Stimulated activated CD8-positive, alpha-beta memory T cell treated with anti-CD3 and anti-CD28 coated beads, Interleukin-12 subunit alpha, Interleukin-12 subunit beta, amount 100 ng/mL, for 24 hours (primary cell): Measurements from ENCODE around the gene ZDHHC4.
A peak's percentile ranks its signal among the peaks of the same experiment; 100 is the strongest.
"Not testable (repeated sequence)": the region's sequence is repeated elsewhere in the genome, so short reads cannot be mapped to it uniquely, and the experiment has no call there.

Source experiments
- DNase-seq: peaks from one replicate; pipeline ENCODE4 v3.0.0-alpha.2; 2020; ENCODE audit errors: extremely low read depth

ZDHHC4 gene

DNA sequence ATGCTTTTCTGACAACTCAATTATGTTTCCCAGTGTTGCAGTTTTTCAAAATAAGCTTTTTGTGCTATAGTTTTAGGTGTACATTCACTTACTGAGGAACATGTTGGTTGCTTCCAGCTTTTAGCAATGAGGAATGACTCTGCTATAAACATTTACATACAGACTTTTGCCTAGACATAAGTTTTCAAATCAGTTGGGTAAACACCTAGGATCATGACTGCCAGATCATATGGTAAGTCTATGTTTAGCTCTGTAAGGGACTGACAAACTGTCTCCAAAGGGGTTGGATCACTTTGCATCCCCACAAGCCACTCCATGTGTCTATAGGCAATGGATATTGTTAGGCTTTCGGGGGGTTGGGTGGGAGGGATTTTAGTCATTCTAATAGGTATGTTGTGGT is 15.1 kb upstream of the ZDHHC4 start:
- DNase-seq: no peak

DNA sequence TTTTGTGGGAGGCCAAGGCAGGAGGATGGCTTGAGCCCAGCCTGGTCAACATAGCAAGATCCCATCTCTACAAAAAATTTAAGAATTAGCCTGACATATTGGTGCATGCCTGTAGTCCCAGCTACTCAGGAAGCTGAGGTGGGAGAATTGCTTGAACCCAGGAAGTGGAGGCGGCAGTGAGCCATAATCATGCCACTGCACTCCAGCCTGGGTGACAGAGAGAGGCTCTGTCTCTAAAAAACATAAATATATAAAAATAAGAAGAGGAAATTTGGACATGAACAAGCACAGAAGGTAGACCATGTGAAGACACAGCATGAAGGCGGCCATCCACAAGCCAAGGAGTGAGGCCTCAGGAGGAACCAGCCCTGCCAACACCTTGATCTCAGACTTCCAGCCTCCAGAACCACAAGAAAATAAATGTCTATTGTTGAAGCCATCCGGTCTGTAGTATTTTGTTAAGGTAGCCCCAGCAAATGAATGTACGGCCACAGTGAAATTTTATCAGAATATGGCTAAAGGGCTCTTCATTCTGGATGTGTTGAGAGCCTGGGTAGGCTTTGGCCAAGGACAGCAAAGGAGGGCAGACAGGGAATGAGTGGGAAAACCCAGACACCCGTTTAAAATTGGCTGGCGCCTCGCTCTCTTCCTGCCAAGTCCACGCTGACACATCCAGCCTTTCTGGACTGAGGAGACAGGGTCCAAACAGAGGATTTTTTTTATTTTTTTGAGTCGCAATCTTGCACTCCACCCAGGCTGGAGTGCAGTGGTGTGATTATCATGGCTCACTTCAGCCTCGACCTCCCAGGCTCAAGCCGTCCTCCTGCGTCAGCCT is 13.1 kb upstream of the ZDHHC4 start:
- no peak for DNase-seq

DNA sequence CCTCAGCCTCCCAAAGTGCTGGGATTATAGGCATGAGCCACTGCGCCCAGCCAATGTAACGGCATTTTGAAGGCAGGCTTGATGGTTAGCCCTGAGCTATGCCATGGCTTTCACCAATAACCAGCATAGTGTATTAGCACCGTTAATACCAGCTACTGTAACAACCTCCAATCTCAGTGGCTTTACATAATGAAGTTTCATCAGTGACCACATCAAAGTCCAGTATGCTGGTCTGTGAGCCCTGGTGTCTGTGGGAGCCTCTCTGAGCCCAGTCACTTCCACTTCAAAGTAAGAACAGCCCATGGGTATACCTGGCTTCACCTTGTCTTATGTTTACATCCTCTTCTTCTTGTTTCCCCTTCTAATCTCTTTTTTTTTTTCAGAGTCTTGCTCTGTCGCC is 11.6 kb upstream of the ZDHHC4 start:
- no peak for DNase-seq

DNA sequence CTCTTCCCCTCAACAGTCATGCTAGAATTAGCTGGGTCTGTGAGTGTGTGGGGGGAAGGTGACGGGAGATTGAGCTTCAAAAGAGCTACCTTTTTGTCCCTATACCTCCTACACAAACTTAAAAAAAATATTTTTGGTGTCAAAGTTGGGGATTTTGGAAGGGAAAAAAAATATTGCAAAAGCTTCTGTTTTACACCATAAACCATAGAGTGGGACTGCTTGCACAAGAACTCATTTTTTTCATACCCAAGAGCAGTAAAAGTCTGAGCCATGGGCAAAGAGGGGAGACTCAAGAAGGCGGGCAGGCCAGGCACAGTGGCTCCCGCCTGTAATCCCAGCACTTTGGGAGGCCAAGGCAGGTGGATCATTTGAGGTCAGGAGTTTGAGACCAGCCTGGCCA is 9.4 kb upstream of the ZDHHC4 start:
- no peak for DNase-seq

DNA sequence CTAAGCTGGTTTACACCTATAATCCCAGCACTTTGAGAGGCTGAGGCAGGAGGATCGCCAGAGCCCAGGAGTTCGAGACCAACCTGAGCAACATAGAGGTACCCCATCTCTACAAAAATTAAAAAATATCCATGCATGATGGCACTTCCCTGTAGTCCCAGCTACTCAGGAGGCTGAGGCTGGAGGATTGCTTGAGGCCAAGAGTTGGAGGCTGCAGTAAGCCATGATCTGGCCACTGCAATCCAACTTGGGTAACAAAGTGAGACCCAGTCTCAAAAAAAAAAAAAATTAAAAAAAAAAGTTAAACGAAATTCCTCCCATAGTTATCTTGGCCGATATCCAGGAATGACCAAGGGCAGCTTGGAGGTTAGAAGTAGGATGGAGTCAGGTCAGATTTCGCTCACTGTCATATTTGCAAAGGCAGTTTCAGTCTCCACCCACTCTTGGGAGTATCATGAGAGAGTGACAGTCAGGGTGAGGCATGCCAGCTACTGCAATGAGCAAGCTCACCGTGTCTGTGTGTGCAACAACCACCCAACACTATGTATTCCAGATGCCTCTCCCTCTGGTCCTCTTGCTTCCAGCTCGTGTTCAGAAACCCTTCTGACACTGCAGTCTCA is 6.0 kb upstream of the ZDHHC4 start:
- DNase-seq: no peak

DNA sequence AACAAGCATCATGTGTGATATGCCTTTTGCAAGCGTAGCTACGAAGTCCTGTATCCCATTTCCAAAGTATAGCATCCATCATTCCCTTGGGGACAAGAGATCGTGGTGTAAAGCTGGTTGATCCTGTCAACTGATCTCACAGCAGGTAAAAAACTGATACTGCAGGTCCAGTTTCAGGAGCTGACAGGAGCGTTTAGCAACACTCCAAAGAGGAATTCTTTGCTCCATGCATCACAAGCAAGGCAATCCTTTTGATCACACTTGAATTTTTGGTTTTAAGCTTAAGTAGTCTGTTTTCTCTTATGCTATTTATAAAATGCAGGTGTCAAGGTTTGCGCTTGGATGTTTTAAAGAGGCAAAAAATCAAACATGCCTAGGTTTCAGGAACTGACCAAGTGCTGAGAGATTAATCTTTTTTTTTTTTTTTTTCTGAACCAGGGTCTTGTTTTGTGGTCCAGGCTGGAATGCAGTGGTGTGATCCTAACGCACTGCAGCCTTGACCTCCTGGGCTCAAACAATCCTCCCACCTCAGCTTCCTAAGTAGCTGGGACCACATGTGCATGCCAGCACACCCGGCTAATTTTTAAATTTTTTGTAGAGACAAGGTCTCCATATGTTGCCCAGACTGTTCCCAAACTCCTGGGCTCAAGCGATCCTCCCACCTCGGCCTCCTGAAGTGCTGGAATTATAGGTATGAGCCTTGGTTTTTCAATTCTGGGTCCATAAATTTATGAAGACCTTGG is 1.8 kb upstream of the ZDHHC4 start:
- no peak for DNase-seq

DNA sequence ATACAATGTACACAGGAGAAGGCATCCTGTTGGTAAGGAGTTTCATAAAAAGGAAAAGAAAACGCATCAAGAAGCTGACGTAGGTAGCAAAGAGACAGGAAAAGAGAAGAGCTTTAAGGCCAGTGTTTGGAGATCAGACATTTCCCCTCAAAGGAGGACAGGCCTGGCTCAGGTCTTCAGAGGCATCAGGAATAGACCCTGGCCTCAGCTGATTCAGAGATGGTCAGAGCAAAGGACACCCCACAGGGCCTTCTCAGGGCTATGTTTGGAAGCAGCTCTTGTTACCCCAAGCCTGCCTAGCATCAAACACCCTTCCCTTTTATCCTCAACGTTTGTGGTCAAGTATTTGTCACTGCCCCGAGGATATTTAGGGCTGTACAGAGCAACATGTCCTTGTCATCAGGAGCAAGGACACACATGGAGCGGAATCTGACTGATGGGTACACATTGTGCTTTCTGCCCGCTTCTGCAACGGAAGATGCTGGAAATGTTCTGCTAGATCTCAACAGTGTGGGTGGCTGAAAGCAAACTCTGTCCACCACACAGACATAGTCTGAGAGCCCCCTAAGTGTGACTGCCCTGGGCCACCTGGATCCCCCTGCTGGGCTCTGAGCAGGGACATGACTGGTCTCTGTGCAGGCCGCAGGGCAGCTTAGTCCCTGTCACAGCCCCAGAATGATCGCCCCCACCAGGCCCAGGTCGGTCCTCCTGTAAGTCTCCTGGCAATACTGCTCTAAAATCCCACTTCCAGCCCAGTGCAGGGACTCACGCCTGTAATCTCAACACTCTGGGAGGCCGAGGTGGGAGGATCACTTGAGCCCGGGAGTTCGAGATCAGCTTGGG is 1.0 kb upstream of the ZDHHC4 start:
- no peak for DNase-seq

DNA sequence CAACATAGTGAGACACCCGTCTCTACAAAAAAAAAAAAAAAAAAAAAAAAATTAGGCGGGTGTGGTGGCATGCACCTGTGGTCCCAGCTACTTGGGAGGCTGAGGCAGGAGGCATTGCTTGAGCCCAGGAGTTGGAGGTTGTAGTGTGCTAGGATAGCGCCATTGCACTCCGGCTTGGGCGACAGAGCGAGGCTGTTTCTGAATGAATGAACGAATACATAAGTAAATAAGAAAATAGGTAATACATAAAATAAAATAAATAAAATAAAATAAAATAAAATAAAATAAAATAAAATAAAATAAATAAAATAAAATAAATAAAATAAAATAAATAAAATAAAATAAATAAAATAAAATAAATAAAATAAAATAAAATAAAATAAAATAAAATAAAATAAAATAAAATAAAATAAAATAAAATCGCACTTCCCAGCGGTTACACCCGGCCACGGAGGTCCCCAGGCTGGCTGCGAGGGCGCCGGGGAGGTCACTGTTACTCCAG is 336 bp upstream of the ZDHHC4 start:
- DNase-seq: not testable (repeated sequence)

DNA sequence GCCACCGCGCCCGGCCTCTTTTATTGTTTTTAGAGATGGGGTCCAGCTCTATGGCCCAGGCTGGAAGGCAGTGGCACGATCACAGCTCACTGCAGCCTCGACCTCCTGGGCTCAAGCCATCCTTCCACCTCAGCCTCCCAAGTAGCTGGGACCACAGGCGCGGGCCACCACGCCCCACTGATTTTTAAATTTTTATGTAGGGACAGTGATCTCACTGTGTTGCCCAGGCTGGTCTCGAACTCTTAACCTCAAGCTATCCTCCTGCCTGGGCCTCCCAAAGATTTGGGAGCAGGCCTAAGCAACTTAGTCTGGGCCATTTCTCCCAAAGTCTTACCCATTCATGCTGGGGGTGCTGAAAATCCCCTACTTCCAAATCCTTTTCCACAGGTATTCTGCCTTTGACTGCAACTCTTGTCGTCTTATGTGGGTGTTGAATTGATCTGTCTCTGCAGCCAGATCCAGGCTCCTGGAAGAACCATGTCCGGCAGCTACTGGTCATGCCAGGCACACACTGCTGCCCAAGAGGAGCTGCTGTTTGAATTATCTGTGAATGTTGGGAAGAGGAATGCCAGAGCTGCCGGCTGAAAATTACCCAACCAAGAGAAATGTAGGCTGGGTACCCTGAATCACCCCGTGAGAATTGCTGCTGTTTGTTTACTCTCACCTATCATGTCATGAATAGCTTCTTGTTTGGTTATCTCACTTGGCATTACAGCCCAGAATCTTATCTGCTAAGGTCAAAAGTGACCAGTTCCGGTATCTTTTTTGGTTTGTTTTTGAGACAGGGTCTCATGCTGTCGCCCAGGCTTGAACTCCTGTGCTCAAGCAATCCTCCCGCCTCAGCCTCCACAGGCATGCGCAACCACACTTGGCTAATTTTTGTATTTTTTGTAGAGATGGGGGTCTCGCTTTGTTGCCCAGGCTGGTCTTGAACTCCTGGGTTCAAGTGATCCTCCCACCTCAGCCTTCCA is 1.1 kb downstream of the ZDHHC4 start:
- no peak for DNase-seq

DNA sequence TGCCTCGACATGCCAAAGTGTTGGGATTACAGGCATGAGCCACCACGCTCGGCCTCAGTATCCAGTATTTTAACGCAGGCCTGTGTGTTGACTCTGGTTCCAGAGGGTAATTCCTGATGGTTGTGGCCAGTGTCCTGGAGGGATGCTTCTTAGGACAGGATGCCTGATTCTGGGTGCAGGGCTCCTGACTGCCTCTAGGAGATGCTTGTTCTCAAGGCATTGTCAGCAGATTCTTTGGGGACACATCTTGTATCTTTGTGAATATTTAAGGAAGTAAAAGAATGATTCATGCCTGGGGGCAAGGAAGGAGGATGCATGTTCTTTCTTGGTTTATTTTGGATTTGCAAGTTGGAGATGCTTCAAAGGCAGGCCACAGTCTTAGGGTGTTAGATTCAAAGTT is 2.2 kb downstream of the ZDHHC4 start:
- DNase-seq: no peak

DNA sequence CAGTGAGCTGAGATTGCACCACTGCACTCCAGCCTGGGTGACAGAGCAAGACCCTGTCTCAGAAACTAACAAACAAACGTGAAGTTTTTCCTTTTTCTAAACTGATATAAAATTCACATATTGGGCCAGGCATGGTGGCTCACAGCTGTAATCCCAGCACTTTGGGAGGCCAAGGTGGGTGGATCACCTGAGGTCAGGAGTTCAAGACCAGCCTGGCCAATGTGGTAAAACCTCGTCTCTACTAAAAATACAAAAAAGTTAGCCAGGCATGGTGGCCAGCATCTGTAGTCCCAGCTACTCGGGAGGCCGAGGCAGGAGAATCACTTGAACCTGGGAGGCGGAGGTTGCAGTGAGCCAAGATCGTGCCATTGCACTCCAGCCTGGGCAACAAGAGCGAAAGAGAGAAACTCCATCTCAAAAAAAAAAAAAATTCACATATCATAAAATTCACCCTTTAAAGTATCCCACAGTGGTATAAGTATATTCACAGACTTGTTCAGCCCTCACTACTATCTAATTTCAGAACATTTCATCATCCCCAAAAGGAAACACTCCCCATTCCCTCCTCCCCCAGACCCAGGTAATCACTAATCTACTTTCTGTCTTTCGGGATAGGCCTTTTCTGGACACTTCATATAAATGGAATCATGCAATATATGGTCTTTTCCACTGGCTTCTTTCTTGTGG is 8.6 kb downstream of the ZDHHC4 start:
- DNase-seq: not testable (repeated sequence)

DNA sequence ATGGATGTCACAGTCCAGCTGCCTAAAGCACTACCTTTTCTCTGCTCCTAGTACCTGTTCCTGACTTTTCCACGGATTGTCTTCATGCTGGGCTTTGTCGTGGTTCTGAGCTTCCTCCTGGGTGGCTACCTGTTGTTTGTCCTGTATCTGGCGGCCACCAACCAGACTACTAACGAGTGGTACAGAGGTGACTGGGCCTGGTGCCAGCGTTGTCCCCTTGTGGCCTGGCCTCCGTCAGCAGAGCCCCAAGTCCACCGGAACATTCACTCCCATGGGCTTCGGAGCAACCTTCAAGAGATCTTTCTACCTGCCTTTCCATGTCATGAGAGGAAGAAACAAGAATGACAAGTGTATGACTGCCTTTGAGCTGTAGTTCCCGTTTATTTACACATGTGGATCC is 11.3 kb downstream of the ZDHHC4 start:
- no peak for DNase-seq

DNA sequence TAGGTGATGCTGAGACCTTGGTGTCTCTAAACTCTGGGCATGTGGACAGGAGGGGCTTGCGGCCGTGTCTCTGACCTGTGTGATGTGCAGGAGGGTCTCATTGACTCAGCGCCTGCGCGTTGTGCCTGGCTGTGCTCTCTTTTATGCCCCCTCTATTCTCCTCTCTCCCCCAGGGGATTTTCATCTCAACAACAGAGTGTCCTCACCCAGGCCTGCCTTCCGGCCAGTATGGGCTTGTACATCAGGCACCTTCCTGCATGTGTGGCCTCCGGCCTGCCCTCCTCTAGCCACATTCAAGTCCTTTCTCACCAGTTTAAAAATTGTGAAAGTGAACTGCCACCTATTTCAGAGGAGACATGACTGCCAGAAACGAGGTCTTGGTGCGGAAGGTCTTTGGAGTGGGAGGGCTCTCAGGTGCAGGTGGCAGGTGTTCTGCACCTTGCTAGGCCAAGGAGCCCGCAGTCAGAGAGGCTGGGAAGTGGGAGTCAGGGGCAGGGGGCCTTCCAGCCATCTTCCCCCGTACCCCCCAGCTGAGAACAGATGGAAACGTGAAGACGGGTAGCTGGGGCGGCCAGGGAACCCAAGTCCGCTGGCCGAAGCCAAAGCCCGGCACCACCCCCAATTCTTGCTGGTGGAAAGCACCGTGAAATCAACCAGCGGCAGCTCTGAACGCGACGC is 12.0 kb downstream of the ZDHHC4 start:
- no peak for DNase-seq

DNA sequence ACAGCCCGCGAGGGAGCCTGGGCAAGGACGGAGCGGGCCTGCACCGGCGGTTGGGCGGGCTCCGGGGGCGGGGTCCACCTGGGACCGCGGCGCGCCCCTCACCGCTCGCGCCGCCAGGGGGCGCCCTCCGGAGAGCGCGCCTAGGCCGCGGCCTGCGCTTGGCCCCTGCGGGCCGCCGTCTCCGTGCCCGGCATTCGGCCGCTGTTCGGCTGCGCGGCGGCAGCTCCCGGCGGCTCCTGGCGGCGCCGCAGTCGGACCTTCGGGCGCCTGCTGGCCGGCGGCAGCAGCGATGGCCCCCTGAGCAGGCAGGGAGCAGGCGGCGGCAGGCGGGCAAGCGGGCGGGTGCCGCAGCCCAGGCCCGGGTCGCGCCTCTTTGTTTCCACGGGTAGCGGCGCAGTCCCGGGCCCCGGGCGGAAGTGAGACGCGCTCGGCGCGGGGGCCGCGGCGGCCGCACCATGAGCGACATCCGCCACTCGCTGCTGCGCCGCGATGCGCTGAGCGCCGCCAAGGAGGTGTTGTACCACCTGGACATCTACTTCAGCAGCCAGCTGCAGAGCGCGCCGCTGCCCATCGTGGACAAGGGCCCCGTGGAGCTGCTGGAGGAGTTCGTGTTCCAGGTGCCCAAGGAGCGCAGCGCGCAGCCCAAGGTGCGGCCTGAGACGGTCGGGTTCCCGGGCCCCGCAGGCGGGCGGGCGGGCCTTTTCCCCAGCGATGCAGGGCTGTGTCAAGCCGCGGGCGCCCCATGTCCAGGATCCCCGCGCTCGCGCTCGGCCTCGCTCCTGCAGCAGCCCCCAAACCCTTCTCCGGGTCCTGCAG is 12.8 kb downstream of the ZDHHC4 start, which contains the start of gene INTS15:
INTS15 (plus strand) TSS at position 193 of the 816 bp plus-strand sequence; CDS start at position 456, 263 bp downstream.
- DNase-seq: peak; percentile 63

DNA sequence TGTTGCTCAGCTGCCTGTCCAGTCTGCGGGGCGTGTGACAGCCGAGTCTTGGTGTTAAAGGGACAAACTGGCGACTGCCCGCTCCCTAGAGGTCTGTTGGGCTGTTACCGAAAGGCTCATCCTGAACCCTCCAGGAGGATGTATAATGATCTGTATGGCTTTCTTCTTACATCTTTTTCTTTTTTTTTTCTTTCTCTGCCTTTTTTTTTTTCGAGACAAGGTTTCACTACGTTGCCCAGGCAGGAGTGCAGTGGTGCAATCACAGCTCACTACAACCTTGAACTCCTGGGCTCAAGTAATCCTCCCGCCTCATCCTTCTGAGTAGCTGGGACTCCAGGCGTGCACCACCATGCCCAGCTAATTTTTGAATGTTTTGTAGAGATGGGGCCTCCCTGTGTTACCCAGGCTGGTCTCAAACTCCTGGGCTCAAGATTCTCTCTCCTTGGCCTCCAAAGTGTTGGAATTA is 13.4 kb downstream of the ZDHHC4 start:
- DNase-seq: no peak

DNA sequence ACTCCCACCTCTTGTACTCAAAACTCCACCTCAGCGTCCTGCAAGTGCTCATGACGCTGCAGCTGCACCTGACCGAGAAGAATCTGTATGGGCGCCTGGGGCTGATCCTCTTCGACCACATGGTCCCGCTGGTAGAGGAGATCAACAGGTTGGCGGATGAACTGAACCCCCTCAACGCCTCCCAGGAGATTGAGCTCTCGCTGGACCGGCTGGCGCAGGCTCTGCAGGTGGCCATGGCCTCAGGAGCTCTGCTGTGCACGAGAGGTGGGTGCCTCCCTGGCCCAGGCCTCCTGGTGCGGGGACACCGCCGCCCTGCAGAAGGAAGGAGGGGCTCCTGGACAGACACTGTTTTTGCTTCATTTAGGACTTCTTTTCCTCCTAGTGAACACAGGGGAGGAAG is 22.8 kb downstream of the ZDHHC4 start:
- DNase-seq: no peak

DNA sequence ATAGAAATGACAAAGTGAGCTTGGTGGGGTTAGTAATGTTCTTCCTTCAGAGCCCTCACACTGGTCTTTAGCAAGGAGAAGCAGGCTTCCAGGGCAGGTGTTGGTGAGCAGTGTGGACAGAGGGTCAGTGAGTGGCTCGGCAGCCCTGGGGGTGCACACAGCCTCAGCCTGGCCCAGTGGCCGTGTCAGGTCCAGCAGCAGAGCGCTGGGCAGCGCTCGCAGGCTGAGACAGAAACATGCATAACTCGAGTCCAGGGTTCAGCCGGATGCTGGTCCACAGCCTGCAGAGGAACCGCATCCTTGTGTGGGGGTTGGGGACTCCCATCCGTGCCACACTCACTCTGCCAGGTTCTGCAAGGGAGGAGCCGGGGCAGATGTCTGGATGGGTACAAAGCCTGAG is 27.2 kb downstream of the ZDHHC4 start:
- DNase-seq: no peak
